A549 (cell line): ENCODE measurements around the gene MAP3K9. TPM values are rescaled to one million over a fixed set of nuclear protein-coding genes. Genes with fewer than 3 reads are reported as not detected.

ENCODE experiments used
- ATAC-seq, 2 experiments: fragments of 200-7000 bp in 1 of 2; fragments of >200 bp in 1 of 2; cut with Nextera tagmentation in 1 of 2; cut with Tn5 transposase in 1 of 2; 3 replicates each; pipeline versions ENCODE4 v1.8.0 to v1.9.1; 2018 to 2020; ENCODE audit warnings: mild to moderate bottlenecking in 1 of 2, moderate library complexity in 1 of 2
- CTCF ChIA-PET: fragments of 300-600 bp; sonication (Branson Sonifier 250); formaldehyde crosslinking; extraction: SDS; loops from one replicate; lab custom pipeline; 2021; ENCODE audit warnings: antibody characterized with exemption, inconsistent platforms; lab: Yijun Ruan, JAX
- POLR2A ChIA-PET: fragments of 350-600 bp; formaldehyde crosslinking; extraction: SDS; loops from one replicate; lab custom pipeline; 2021; ENCODE audit warnings: antibody characterized with exemption, inconsistent platforms; lab: Yijun Ruan, JAX
- DNase-seq, 2 experiments: peaks; one replicate each; pipeline versions ENCODE4 v3.0.0 to v3.0.0-alpha.2; 2011 to 2016; ENCODE audit warnings: low read depth in 1 of 2, low spot score in 1 of 2
- FAIRE-seq: peaks from 2 replicates; lab custom pipeline; 2011; peaks lifted over from hg19 to GRCh38; lab: Jason Lieb, UNC
- H3K27ac ChIP-seq, 2 experiments: fragments of >200 bp; sonication (Bioruptor Twin); formaldehyde crosslinking; 3 replicates each; pipeline ENCODE4 v1.5.1; 2016 to 2017
- H3K4me1 ChIP-seq: fragments of >200 bp; sonication (Bioruptor Twin); formaldehyde crosslinking; 3 replicates; pipeline ENCODE4 v1.6.1; 2016
- H3K4me2 ChIP-seq: fragments of >200 bp; sonication (Bioruptor Twin); formaldehyde crosslinking; 3 replicates; pipeline ENCODE4 v1.6.1; 2016
- H3K4me3 ChIP-seq: fragments of >200 bp; sonication (Bioruptor Twin); formaldehyde crosslinking; 3 replicates; pipeline ENCODE4 v1.5.1; 2016
- H3K9me3 ChIP-seq: fragments of >200 bp; sonication (Bioruptor Twin); formaldehyde crosslinking; 3 replicates; pipeline ENCODE4 v1.6.1; 2016
- CBX8 ChIP-seq: fragments of 200-600 bp; sonication (generic); IDR thresholded peaks from 2 replicates; pipeline ENCODE4 v1.6.1; 2016
- EHF ChIP-seq: fragments of 250-450 bp; sonication (Bioruptor Pico); IDR thresholded peaks from 2 replicates; pipeline ENCODE4 v1.5.0; 2020; ENCODE audit warnings: mild to moderate bottlenecking
- ELK1 ChIP-seq: fragments of 150-350 bp; IDR thresholded peaks from 2 replicates; pipeline ENCODE4 v1.6.1; 2014; ENCODE audit warnings: low read depth, mild to moderate bottlenecking, low read length
- EP300 ChIP-seq, 2 experiments: fragments of >200 bp; sonication (Bioruptor Twin); formaldehyde crosslinking; IDR thresholded peaks; 2 replicates in 1 of 2; 3 replicates in 1 of 2; pipeline ENCODE4 v1.6.1; 2016 to 2017
- FOSB ChIP-seq: fragments of 250-450 bp; sonication (Bioruptor Pico); IDR thresholded peaks from 2 replicates; pipeline ENCODE4 v1.5.0; 2020; ENCODE audit warnings: mild to moderate bottlenecking, moderate library complexity
- HDAC2 ChIP-seq: fragments of 200-600 bp; sonication (generic); IDR thresholded peaks from 2 replicates; pipeline ENCODE4 v1.6.1; 2016
- HES2 ChIP-seq: fragments of >200 bp; sonication (Bioruptor Twin); formaldehyde crosslinking; IDR thresholded peaks from 2 replicates; pipeline ENCODE4 v1.6.1; 2016
- HMGXB4 ChIP-seq: fragments of 250-450 bp; sonication (Bioruptor Pico); IDR thresholded peaks from 2 replicates; pipeline ENCODE4 v1.5.0; 2021; ENCODE audit warnings: mild to moderate bottlenecking, moderate library complexity, borderline replicate concordance
- HOXB13 ChIP-seq: fragments of 250-450 bp; sonication (Bioruptor Pico); IDR thresholded peaks from 2 replicates; pipeline ENCODE4 v1.5.0; 2020; ENCODE audit warnings: low read depth, mild to moderate bottlenecking, moderate library complexity
- JUN ChIP-seq, 2 experiments: fragments of >200 bp; sonication (Bioruptor Twin); formaldehyde crosslinking; IDR thresholded peaks; 2 replicates in 1 of 2; 3 replicates in 1 of 2; pipeline ENCODE4 v1.6.1; 2016 to 2017
- KDM1A ChIP-seq: fragments of 200-600 bp; sonication (generic); IDR thresholded peaks from 2 replicates; pipeline ENCODE4 v1.6.1; 2016; ENCODE audit warnings: low read depth, mild to moderate bottlenecking
- MAFK ChIP-seq: fragments of 450-650 bp; IDR thresholded peaks from 2 replicates; pipeline ENCODE4 v1.6.1; 2014; ENCODE audit not compliant: partially characterized antibody
- MYC ChIP-seq: IDR thresholded peaks from 2 replicates; pipeline ENCODE4 v1.6.1; 2012; ENCODE audit warnings: mild to moderate bottlenecking, inconsistent platforms, low read length, improper control_type of control experiment, borderline replicate concordance
- NFE2L2 ChIP-seq: fragments of 150-350 bp; conservative IDR thresholded peaks from 2 replicates; pipeline ENCODE4 v1.6.1; 2014; ENCODE audit warnings: low read length
- NR3C1 ChIP-seq: fragments of >200 bp; sonication (Bioruptor Twin); formaldehyde crosslinking; IDR thresholded peaks from 3 replicates; pipeline ENCODE4 v1.6.1; 2017
- POLR2A ChIP-seq: IDR thresholded peaks from 2 replicates; pipeline ENCODE4 v1.6.1; 2012; ENCODE audit warnings: mild to moderate bottlenecking, low read length
- RAD21 ChIP-seq, 2 experiments: fragments of >200 bp in 1 of 2; sonication (Bioruptor Twin) in 1 of 2; formaldehyde crosslinking in 1 of 2; IDR thresholded peaks in 1 of 2; conservative IDR thresholded peaks in 1 of 2; 2 replicates in 1 of 2; 3 replicates in 1 of 2; pipeline ENCODE4 v1.6.1; 2012 to 2018; ENCODE audit warnings: inconsistent platforms in 1 of 2
- RCOR1 ChIP-seq: fragments of 150-350 bp; IDR thresholded peaks from 2 replicates; pipeline ENCODE4 v1.6.1; 2014; ENCODE audit warnings: antibody characterized with exemption, low read length, low read depth
- TFCP2L1 ChIP-seq: fragments of 250-450 bp; sonication (Bioruptor Pico); IDR thresholded peaks from 2 replicates; pipeline ENCODE4 v1.5.0; 2021; ENCODE audit warnings: mild to moderate bottlenecking
- TP53 ChIP-seq: fragments of 250-450 bp; sonication (Bioruptor Pico); IDR thresholded peaks from 2 replicates; pipeline ENCODE4 v1.5.0; 2021; ENCODE audit warnings: mild to moderate bottlenecking, moderate library complexity
- ZFP36 ChIP-seq: fragments of 450-650 bp; IDR thresholded peaks from 2 replicates; pipeline ENCODE4 v1.6.1; 2014; ENCODE audit warnings: borderline replicate concordance; ENCODE audit not compliant: partially characterized antibody
- ZNF302 ChIP-seq: fragments of 250-450 bp; sonication (Bioruptor Pico); IDR thresholded peaks from 2 replicates; pipeline ENCODE4 v1.9.0; 2021; ENCODE audit warnings: inconsistent platforms, mild to moderate bottlenecking, moderate library complexity
- ZSCAN20 ChIP-seq: fragments of 250-450 bp; sonication (Bioruptor Pico); IDR thresholded peaks from 2 replicates; pipeline ENCODE4 v1.8.0; 2022; ENCODE audit warnings: mild to moderate bottlenecking, moderate library complexity
- WGBS: methylation state at CpG from one replicate; pipeline ENCODE4 v1.1.6; 2017; ENCODE audit errors: missing lambda C conversion rate; 5-methylcytosine and 5-hydroxymethylcytosine counted together
- polyA plus RNA-seq, 4 experiments: library from polyadenylated mRNA; depleted of rRNA in 3 of 4; stranded (reverse); fragments of >200 nt; fragmentation: RNase III in 1 of 4; extraction: RNeasy Plus Mini Kit Qiagen cat#74134 plus additional on column Dnase treatment in 1 of 4; gene quantifications; 2 replicates in 3 of 4; 3 replicates in 1 of 4; pipeline ENCODE4 v1.2.3, GENCODE V29; 2011 to 2017

The MAP3K9 gene
- polyA plus RNA-seq, 2 of the 4 experiments (the other 2 are of a cell fraction): 5.3 to 8.5 TPM

GRCh38 chr14:70744641-70745040 lies 64.7 kb downstream of the MAP3K9 start (continued):
- TF ChIP-seq HMGXB4 (CRISPR knock-in tag): no peak

GRCh38 chr14:70742316-70742715 lies 67.0 kb downstream of the MAP3K9 start:
- no peak overlapping the region for H3K4me3 ChIP-seq
- FAIRE-seq (no peak), ATAC-seq (no peak), DNase-seq (no peak)
- H3K27ac ChIP-seq: no peak overlapping the region
- H3K4me2 ChIP-seq: no peak overlapping the region
- 97% methylated on average over 10 of the region's 14 CpGs for WGBS
- ChIA-PET CTCF (interaction anchor here (1.6 kb wide), 1 partner anchor 75 kb away, joined by 3 read pairs; no protein-coding TSS in a partner anchor), POLR2A (no interaction called here)
- H3K9me3 ChIP-seq: no peaks in the 10 kb centered on the region
- peaks cover 2% of the 10 kb centered on the region; the same call in 1 of the 3 replicates for H3K4me1 ChIP-seq
- TF ChIP-seq MYC (no peak), ELK1 (no peak), NFE2L2 (no peak), NR3C1 (no peak), CBX8 (no peak), ZFP36 (no peak), KDM1A (no peak), RCOR1 (no peak), HES2 (no peak), TFCP2L1 (no peak), EP300 (IDR thresholded peaks at IDR 0.05) (no peak)

- no peak for TF ChIP-seq EHF (CRISPR knock-in tag)
- no peak for TF ChIP-seq TP53 (CRISPR knock-in tag)
- no peak for TF ChIP-seq HOXB13 (CRISPR knock-in tag)
- no peak for TF ChIP-seq JUN (IDR thresholded peaks at IDR 0.05)
- no peak for TF ChIP-seq MAFK
- TF ChIP-seq HES2: no peak
- TF ChIP-seq POLR2A: no peak
- TF ChIP-seq ELK1: no peak
- TF ChIP-seq ZNF302 (CRISPR knock-in tag): no peak
- TF ChIP-seq RAD21 (conservative IDR thresholded peaks at IDR 0.05 in 1 of 2, IDR thresholded peaks at IDR 0.05 in 1 of 2): no peak
- TF ChIP-seq ZSCAN20 (CRISPR knock-in tag): no peak
- no peak for TF ChIP-seq HDAC2
- no peak for TF ChIP-seq FOSB (CRISPR knock-in tag)
- FAIRE-seq (no peak), ATAC-seq (no peak), DNase-seq (no peak)
- Histone ChIP-seq H3K4me3 (no peak overlapping the region), H3K4me1 (peaks cover 10% of the 10 kb centered on the region; the same call in 1 of the 3 replicates), H3K4me2 (no peak overlapping the region), H3K9me3 (no peaks in the 10 kb centered on the region), H3K27ac (no peak overlapping the region)
- POLR2A ChIA-PET: no interaction called here
- 83% methylated on average over 6 of the region's 6 CpGs for WGBS
- CTCF ChIA-PET: no interaction called here
Measured at GRCh38 chr14:70741482-70741881, 67.8 kb downstream of the MAP3K9 start.
